Astrocyte of the spinal cord (primary cell): ENCODE measurements around the gene TCF7L2.

Experiments used
- DNase-seq: peaks from one replicate; pipeline ENCODE4 v3.0.0; 2011; ENCODE audit warnings: low read depth, low spot score
- H3K4me3 ChIP-seq: 2 replicates; pipeline ENCODE4 v1.5.1; 2011; ENCODE audit warnings: low read depth, mild to moderate bottlenecking, low read length, moderate library complexity
- in situ Hi-C: cut with HindIII; loops from 2 replicates; pipeline ENCODE4 v1.10.0; 2017; ENCODE audit warnings: low sequenced_read_pairs
- TF ChIP-seq, protein P1 (sequence below): IDR thresholded peaks from 2 replicates; pipeline ENCODE4 v1.5.1; 2012; ENCODE audit warnings: low read depth, mild to moderate bottlenecking, low read length, inconsistent platforms

The TCF7L2 gene

DNA sequence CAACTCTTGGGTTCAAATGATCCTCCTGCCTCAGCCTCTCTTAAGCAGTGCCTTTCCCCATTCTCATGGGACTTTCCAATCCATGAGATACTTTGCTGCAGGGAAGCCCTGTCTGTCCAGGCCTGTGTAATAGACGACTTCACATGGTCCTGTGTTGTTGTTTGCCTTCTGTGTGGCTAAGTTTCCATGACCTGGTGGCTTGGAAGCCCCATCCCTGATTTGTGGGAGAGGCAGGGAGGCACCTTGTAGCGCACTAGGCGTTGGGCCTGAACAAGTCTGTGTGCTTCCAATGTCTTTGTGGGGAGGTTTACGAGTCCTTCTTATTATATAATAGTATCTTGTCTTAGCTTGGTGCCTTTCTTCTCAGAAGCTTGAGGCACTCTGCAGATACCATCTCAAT is 49.1 kb downstream of the TCF7L2 start:
- H3K4me3 ChIP-seq = no peak overlapping the region
- TF ChIP-seq, protein P1, sequence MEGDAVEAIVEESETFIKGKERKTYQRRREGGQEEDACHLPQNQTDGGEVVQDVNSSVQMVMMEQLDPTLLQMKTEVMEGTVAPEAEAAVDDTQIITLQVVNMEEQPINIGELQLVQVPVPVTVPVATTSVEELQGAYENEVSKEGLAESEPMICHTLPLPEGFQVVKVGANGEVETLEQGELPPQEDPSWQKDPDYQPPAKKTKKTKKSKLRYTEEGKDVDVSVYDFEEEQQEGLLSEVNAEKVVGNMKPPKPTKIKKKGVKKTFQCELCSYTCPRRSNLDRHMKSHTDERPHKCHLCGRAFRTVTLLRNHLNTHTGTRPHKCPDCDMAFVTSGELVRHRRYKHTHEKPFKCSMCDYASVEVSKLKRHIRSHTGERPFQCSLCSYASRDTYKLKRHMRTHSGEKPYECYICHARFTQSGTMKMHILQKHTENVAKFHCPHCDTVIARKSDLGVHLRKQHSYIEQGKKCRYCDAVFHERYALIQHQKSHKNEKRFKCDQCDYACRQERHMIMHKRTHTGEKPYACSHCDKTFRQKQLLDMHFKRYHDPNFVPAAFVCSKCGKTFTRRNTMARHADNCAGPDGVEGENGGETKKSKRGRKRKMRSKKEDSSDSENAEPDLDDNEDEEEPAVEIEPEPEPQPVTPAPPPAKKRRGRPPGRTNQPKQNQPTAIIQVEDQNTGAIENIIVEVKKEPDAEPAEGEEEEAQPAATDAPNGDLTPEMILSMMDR = no peak
- in situ Hi-C loops = no loop called here
- DNase-seq = no peak

DNA sequence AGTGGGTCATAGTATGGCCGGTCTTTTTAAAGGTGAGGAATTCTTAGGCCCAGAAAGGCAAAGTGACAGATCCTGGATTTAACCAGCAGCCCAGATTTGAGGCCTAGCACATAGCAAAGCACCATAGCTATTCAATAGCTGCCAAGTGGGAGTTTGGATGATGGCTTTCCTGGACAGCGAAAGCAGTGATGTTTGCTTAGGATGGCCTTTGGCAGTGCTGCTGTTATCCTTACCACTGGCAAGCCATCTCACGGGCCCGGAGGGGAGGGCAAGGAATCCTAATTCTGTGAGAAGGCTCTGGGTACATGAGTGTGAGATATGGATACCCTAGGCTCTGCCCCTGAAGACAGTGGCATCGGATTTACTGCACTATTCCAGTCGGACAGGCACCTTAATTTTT is 50.4 kb downstream of the TCF7L2 start:
- in situ Hi-C loops = no loop called here
- TF ChIP-seq, protein P1 = no peak
- H3K4me3 ChIP-seq = no peak overlapping the region
- DNase-seq = no peak

DNA sequence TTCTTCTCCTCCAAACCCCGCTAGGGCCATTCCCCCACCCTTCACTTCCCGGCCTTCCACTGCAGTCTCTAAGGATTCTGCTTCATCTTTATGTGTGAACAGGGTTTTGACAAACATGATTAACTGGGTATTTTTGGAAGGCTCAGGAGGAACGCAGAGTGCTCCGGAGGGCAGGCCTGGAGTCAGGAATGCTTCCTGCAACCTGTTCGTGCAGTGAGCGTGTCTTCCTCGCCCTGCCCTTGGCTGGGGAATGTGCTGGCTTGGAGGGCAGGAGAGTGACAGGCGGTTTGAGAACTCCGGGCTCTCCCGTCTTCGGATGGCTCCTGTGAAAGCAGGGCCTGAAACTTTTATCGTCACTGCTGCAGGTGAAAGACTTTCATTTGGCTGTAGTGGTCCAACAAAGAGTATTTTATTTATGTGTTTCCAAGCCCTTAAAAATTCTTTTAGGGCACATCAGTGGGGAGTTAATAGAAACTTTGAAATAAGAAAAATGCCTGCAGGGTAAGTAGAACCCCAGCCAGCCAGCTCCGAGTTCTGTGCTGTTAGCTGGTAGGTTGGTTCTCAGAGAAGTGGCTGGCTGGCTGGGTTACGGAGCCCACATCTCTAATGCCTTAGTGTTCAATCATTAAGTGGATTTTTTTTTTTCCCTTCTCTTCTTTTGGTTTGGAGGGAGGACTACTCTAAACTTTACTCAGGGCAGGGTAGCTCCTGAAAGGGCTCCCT is 51.0 kb downstream of the TCF7L2 start:
- in situ Hi-C loops = no loop called here
- no peak overlapping the region for H3K4me3 ChIP-seq
- TF ChIP-seq, protein P1 = no peak
- no peak for DNase-seq

DNA sequence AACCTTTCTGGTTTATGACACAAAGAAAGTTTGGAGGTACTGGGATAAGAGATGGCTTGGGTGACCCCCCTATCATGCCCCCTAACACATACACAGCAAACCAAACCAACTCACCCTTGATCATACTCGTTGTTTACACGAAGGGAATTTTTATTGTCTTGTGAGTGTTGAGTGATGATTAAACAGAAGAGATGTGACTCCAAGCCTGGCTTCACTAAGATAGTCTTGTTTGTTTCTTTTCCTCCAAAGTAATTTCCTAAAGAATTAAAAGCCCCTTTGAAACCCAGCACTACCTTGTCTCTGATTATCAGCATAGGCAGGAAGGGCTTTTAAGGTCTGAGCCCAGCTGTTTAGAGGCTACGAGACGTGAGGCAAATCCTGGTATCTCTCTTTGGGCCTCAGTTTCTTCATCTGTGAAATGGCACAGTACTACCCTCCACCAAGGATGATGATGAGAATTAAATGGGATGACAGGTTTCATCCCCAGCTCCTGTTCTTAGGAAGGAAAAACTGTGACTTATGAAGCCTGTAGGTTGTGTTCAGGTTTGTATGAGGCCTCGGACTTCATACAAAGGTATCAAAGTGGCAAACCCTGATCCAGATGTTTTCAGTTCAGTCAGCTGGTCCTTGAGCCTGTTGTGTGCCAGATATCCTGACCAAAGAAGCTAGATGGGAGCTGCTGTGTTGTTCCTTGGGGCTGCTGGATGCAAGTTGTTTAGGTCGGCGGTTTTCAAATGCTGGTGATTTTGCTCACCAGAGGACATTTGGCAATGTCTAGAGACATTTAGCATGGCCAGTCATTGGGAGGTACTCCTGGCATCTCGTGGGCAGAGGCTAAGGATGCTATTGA is 51.8 kb downstream of the TCF7L2 start:
- H3K4me3 ChIP-seq = no peak overlapping the region
- no peak for DNase-seq
- TF ChIP-seq, protein P1 = no peak
- in situ Hi-C loops = no loop called here

DNA sequence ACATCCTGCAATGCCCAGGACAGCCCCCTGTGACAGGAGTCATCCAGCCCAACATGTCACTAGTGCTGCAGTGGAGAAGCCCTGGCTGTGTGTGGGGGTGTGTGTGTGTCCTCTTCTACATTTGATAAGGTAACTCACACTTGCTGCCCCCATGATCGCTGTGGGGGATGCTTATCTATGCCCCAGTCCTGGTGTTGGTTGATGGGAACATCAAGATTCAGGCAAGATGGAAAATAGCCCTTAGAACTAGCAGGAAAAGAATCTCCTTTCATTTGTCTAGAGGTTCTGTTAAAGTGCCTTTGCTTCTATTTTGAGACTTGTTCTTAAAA is 52.4 kb downstream of the TCF7L2 start:
- TF ChIP-seq, protein P1 = no peak
- no peak overlapping the region for H3K4me3 ChIP-seq
- in situ Hi-C loops = no loop called here
- no peak for DNase-seq

DNA sequence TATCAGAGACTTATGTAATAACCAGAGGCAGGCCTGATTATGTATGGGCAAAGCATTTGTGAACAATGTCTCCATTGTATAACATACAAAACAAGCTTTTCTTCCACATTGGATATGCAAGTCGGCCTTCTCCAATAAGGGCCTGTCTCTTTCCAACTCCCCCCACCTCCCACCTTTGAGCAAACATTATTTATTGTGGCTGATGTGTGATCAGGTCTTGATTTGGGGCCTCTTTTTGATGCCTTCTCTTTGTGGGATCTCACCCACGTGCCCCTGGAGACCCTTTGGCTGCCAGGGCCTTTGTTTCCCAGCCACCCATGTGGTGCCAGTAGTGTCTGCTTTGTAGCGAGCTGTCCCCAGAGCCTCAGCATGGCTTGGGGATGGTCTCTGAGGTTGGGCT is 53.0 kb downstream of the TCF7L2 start:
- H3K4me3 ChIP-seq = no peak overlapping the region
- TF ChIP-seq, protein P1 = no peak
- in situ Hi-C loops = no loop called here
- no peak for DNase-seq
